ENCODE data around the gene EMP1.

EMP1 gene

DNA sequence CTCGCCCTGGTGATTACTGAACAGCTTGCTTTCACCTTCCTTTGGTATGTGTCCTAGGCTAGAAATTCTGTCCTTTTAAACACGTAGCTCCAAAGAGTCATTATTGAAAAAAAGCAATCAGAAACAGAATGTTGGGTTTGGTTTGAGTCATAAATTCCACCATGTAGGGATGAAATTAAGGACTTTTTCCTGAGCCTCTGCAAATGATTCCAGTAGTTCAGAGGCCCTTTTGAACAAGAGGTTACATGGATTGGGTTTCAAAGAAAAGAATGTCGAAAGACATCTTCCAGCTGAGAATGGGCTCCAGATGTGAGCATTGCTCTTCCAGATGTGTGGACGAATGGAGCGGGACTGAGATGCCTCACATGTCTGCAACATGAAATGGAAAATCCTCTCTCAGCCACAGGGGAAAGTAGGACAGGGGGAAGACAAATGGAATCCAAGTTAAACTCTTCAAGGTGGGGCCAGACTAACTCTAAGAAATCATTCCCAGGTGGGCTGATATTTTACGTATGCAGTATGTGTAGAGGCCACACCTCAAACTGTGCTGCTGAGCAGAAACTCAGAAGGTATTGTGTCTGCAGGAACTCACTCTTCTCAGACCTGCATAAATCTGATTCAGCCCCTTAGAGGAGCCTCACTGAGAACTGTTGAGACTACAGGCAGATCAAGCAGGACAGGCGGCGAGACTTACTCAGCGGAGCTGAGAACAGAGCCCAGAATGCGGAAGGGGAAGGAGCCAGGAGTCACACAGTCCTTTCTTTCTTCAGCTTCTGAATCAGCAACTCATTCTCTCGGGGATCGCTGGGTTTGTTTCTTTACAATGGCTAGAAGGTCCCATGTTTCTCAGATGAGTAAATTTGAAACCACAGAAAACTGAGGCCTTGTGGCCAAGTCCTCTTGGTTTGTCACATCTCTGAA, 23.3 kb upstream of the EMP1 start:
- DNase-seq: no peak

DNA sequence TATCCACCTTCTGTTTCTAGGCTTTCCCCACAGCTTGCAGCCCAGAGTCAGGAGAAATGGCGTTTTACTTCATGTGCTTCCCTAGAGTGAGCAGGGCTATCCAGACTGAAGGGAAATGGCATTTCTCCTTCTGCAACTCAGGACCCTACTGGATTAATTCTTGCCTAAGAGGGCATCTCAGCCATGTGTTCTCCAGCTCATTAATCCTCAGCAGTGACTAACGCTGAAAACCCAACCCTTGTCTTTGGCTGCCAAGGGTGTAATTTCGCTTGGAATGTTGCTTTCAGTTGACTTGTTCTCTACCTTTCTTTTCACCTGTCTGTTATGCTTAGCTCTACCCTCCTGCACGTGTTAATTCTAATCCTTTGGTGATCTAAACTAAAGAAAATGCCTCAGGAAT, 21.0 kb upstream of the EMP1 start:
- DNase-seq: no peak

DNA sequence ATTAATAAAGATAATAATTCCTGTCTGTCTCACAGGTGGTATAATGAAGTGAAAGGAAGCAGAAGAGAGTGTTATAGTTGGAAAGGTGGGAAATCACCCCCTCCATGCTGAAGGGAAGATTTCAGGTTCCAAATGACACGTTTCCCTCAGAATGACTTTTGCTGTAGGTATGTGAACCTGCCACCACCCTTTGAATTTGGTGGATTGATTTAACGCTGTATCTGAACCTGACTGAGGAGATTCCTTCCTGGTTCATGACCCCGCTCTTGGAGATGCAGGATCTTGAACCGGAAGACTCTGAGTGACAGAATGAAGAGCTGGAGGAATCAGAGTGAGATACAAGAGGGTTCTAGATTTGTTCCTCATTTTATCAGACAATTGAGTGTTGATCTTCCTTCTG, 20.3 kb upstream of the EMP1 start:
- no peak for DNase-seq

DNA sequence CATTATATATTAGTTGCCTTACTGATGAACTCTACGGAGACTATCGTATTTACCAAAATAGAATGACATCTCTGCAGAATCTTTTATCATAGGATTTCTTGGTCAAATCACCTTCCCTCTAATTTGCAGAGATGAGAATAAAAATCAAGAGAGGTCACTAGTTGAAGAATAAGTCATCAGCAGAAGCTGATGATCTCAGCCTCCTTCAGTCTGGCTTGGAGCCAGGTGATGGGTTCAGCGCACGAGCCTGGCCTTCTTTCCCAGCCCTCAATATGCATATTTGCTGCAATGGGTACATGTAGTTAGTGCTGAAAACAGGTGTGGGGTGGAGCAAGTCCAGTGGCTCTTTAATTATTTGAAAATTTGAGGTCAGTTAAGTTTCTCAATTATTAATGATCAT, 19.2 kb upstream of the EMP1 start:
- no peak for DNase-seq

DNA sequence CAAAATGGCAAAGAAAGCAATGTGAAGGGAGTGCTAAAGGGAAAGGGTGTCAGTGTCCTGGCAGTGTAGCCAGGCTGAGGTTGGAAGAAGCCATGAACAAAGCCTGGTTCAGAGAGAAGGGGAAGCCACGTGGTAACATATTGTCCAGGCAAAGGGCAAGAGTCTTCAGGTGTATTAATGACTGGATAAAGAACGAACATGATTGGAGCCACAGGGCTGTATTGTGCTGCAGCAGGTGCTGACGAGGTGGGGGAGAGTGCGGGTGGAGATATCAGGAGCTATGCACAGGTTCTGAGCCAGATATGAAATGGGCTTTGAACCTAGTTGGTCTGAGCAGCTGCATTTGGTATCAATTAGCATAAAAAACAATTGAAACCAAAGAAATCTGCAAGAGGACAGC, 18.6 kb upstream of the EMP1 start:
- no peak for DNase-seq

DNA sequence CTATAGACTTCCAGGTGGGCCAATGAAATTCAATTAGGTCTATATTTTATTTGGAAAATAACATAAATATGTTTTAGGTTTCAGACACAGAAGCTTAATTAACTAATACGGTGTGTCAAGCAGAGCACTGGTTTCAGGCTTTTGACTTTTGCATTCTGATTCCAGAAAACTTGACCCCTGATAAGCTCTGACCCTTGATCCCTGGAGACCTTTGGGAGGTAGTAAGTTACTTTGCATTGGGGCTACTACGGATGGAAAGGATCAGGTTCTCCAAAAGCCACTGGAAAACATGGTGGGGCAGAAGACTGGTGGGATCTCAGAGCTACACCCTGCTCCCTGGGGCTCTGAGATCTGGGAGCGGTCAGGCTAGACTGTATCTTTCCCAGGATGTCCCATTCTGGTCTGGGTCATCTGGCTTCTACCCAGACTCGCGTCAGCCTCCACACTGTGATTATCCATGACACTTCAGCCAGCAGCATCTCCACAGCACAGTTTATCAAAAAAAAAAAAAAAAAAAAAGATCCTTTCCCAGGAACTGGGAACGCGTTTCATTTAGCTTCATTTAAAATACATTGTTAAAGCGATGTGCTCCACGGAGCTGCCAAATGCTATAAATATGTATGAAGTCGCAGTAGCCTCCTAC, 17.8 kb upstream of the EMP1 start:
- no peak for DNase-seq

DNA sequence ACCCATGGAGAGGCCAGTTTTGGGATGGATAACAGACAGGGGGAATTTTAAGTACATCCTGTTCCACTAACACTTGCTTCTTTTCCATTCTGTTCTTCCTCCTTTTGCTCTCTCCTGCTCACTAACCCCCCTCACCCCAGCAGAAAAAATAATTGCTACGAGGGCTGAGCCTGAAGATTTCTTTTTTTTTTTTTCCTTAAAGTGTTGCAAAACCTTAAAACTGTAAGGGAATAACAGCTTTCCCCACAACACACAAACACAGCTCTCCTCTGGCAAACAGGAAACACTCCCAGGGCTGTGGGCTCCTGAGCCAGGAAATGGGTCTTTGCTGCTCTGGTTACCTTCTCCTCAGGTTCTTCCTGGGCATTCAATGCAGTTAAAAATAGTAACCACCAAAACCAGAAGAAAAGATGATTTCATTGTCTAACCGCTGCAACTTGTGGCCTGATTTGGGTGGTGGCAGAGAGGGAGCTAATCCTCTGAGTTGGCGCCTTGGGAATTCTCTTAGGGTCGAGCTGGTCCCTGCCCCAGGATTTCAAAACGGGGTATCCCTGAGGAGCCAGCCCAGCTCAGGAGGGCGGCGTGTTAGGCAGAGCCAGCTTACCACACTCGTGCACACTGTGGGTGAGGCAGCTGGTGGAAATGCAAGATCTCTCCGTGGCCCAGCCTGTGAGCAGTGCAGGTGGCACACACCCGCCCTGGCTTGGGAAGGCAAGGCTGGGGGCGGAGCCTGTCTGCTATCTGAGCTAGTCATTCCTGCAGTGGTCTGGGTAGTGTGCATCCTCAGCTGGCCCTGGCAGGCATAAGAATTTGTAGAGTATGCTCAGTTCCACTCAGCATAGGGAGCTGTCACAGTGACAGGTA, 17.1 kb upstream of the EMP1 start:
- peak; percentile 77 for DNase-seq

DNA sequence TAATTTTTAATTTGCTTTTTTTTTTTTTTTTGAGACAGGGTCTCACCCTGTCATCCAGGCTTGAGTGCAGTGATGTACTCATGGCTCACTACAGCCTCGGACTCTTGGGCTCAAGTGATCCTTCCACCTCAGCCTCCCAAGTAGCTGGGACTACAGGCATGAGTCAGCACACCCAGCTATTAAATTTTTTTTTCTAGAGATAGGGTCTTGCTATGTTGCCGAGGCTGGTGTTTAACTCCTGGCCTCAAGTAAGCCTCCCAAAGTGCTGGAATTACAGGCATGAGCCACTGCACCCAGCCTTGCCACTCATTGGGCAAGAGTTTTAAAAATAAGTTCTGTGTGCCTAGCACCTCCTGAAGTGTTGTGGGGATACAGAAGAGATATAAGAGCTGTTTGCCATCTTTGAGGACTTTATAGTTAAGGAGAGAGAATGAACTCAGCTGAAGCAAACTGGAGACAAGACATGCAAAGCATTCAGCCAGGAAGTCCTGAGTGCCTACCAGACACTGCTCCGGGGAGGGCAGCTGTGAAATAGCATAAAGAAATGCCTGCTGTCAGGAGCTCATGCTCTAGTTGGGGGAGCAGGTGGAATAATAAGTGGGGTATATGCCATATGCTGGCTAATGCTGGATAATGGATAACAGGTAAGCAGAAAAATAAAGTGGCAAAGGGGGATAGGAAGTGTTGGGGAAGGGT, 15.0 kb upstream of the EMP1 start:
- no peak for DNase-seq

DNA sequence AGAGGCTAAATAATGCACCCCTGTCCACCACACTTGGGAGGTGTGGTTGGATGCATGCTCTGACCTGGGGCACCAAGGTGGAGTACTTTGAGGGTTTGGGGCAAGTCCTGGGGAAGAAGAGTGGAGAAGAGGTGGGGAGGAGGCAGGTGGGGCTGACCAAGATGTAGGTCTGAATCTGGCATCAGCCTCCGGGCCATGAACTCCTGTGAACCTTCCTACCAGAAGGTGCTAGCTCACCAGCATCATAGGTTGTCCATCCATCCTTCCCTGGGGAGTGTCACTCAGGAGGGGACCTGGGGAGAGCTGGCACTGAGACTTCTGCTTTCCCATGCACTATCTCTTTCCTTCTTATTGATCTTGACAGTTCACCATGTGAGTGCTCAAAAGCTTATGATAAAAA, 13.6 kb upstream of the EMP1 start:
- peak; percentile 40 for DNase-seq

DNA sequence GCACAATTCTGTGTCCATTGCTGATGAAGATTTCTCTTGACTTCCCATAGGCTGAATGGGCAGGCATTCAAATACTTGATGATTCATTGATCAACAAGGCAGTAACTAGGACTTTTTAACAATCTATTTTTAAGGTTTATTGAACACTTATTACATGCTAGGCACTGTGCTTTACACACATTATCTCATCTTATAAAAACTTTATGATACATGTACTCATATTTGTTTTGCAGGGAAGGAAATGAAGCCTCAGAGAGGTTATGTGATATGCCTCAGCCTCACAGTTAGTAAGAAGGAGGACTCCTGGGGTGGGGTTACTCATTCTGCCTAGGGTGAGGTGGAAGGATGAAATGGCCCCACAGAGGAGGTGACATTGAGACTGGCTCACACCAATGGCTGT, 12.9 kb upstream of the EMP1 start:
- DNase-seq: no peak

DNA sequence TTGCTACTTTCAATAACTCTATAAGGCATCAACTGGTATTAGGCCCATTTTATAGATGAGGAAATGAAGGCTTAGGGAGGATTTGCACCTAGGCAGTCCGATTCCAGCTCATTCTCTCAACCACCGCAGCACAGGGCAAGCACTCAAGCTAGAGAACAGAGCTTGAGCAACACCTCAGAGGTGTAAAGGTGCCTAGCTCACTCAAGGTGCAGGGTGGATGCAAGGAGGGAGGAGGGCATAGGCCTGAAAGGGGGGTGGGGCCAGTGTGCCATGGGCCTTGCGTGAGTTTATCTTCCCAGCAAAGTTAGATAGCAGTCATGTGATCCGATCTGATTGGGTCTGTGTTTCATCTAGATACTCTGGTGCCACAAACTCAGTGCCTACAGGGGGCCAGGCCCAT, 10.2 kb upstream of the EMP1 start:
- DNase-seq: no peak

DNA sequence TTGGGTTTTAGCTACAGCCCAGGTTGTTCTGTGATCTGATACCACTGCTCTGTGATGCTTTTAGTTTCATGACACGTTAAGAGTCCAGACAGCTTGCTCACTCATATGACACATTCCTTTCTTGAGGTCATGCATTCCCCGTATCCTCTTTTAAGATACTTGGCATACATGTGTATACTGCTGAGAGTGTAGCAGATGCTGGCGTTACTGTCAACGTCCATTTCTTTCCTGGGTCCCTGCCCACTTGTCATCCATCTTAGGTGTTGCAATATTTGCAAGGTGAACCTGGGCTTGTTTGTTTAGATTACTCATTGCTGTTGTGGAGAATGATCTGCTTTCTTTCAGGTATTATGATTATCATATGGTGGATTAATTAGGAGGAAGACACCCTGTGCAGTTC, 9.1 kb upstream of the EMP1 start:
- no peak for DNase-seq

DNA sequence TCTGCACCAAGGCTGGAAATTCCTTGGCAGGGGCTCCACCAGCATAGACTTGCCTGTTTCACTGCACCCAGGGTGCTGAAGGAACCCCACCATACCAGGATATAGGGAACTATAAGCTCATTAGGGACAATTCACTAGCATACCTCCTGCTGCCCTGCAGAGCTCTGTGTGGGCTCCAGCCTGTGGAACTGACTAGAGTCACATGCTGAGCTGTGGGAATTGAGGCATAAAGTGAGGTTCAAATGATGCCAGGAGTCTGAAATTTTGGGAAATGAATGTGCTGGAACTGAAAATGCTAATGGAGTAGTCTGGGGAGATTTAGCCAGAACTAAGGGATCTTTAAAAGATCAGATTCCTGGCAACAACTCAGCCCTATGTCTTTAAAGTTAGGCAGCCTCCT, 7.3 kb upstream of the EMP1 start:
- no peak for DNase-seq

DNA sequence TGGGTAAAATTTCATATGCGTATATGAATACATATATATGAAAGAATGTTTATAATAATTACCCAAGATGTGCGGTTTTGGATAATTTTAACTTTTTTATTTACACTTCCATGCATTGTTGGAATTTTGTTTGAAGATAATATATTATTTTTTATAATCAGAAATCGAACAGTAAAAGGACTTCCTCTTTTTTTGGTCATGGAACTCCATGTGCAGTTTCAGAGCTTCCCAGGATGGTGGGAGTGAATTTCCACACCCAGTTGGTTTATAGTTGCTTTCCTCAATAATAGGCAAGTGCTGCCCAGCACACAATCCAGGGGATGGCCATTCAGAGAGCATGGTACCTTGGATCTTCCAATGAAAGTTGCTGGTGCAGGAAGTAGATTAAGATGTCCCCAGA, 6.3 kb upstream of the EMP1 start:
- DNase-seq: no peak

DNA sequence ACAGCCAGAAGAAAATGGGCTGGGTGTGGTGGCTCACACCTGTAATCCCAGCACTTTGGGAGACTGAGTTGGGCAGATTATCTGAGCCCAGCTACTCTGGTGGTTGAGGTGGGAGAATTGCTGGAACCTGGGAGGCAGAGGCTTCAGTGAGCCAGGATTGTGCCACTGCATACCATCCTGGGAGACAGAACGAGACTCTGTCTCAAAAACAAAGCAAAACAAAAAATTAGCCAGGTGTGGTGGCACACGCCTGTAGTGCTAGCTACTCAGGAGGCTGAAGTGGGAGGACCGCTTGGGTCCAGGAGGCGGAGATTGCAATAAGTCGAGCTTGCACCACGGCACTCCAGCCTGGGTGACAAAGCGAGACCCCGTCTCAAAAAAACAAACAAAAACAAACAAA, 3.8 kb upstream of the EMP1 start:
- DNase-seq: no peak

DNA sequence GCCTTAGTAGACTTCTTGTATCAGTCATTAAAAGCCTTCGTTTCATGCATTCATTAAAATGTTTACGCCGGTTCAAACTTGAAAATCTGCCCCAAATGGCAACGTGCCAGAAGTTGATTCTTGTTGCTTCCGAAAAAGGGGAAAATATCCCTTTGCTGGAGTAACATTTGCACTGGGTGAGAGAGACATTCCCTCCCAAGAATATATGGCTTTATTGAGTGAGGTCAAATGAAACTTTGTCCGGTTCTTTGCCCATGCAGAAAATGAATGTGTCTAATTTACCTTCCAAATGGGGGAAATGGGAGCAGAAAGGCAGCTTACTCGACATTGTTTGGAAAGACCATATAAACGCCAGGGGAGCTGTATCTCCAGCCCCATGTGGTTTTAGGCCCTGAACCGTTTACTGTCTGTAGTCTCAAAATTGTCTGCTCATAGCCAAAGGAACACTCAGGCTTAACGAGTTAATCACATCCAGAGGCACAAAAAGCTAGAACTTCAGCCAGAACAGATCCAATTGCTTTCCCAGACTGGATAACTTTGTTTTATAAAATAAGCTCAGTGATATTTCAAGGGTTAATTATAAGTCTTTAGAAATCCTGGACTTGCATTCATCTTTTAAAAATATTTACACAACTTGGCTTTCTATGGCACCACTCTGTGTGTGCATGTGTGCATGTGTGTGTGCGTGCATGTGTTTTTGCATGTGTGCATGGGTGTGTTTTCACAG, 2.9 kb upstream of the EMP1 start:
- DNase-seq: no peak

DNA sequence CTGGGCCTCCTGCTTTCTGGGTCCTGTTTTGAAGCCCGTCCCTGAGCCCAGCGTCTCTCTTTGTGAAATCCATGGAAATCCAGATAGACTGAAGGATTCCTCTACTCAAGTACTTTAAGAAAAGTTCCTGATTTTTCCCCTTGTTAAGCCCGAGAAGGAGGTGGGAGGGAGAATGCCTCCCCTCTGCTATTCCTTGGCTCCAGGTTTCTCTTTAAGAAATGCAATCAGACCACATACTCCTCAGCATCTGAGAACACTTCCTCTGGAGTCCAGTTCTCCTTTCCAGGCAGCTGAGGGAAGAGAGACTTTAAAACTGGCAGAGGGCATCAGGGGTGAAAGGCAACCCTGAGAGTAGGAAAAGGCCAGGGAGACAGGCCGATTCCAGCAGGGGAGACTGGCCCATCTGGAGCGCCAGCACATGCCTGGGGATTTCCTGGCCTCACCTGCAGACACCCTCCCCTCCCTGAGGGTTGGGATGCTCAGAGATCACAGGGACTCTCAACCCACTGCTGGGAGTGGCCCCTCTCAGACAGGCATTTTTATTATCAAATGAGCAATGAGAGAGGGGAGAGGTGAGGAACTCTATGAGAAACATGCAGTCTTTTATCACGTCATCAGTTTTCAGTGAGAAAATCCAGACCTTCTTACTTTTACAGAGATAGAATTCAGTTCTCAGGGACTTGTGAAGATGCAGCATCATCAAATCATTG, 2.0 kb upstream of the EMP1 start:
- no peak for DNase-seq

DNA sequence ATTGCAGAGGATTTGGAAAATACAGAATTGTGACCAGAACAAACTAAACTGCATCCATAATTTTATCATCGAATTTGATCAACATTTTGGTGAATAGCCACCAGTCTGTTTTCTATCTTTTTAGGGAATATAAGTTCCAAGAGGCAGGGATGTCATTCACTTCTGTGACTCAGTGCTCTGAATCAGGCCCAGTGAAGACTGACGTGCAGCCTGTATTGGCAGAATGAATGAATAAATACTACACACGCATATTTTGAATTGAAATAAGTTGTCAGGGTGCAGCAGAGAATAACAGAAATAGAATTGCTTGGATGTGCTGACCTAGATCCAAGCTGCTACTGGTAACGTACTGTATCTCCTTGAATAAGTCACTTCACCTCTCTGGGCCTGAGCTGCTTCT, 1.3 kb upstream of the EMP1 start:
- DNase-seq: no peak

DNA sequence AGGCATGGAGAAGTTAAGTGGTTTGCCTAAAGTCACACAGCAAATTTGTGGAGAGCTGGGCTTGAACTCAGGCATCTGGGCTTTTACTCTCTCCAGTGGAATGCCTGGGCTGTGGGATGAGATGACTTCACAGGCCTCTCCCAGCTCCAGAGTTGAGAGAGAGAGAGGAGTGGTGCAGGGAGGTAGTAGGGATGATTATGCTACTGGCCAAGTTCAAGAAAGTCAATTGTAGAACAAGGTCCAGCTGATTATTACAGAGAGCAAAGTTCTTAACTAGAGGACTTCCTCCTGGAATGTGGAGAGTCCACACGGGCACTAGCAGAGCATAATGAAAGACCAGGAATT, 769 bp upstream of the EMP1 start:
- no peak for DNase-seq

DNA sequence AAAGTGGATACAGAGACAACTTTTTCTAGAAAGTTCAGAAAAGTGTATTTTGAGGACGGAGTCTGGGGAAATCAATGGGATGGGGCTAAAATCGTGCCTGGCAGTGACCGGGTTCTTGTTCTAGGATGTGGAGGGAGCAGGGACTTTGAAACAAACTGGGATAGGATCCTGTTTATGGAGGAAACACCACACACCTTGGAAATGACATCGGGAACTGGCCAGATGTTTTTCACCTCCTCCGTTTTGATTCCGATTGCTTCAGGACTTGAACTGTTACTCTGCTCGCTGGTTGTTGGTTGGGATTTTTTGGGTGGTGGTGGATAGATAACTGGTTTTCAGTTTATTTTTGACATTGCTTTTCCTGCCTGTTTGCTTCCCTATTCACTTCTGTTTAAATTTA, 506 bp downstream of the EMP1 start:
- DNase-seq: no peak

DNA sequence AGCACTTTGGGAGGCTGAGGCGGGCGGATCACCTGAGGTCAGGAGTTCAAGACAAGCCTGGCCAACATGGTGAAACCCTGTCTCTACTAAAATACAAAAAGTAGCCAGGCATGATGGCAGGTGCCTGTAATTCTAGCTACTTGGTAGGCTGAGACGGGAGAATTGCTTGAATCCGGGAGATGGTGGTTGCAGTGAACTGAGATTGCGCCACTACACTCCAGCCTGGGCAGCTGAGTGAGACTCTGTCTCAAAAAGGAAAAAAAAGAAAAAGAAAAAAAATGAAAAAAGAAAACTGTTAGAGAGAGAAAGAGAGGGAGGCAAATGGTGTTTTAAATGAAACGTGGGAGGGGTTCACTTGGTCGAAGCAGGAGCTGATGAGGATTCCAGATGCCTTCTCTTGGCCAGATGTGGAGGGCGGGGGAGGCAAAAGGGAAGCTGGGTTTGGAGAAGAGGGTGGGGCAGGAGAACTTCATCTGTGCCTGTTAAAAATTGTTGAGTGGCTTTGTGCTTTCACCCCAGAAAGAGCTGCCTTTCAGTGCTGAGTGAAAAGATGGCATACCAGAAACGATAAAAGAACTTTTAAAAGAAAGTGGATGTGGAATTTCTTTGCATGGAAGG, 1.1 kb downstream of the EMP1 start:
- no peak for DNase-seq
